ENCODE results near the gene TRAF3IP1.
"Not testable (repeated sequence)": the region's sequence is repeated elsewhere in the genome, so short reads cannot be mapped to it uniquely, and the experiment has no call there.

The TRAF3IP1 gene

GRCh38 chr2:238442257-238442656 is 121.9 kb downstream of the TRAF3IP1 start:
- not testable (repeated sequence) for DNase-seq (ENCODE audit: low read depth in 2 of 3, low spot score in 2 of 3)

GRCh38 chr2:238444242-238444641 is 123.9 kb downstream of the TRAF3IP1 start:
- no peak for DNase-seq (ENCODE audit: low read depth in 2 of 3, low spot score in 2 of 3)

GRCh38 chr2:238445409-238446190 is 125.3 kb downstream of the TRAF3IP1 start:
- DNase-seq (ENCODE audit: low read depth in 2 of 3, low spot score in 2 of 3) = no peak

- DNase-seq (ENCODE audit: low read depth in 2 of 3, low spot score in 2 of 3) = no peak
Observed at GRCh38 chr2:238446371-238446770, 126.1 kb downstream of the TRAF3IP1 start.

- no peak for DNase-seq (ENCODE audit: low read depth in 2 of 3, low spot score in 2 of 3)
Observed at GRCh38 chr2:238448031-238448955, 128.0 kb downstream of the TRAF3IP1 start.

GRCh38 chr2:238449241-238449640 is 128.9 kb downstream of the TRAF3IP1 start:
- no peak for DNase-seq (ENCODE audit: low read depth in 2 of 3, low spot score in 2 of 3)

- no peak for DNase-seq (ENCODE audit: low read depth in 2 of 3, low spot score in 2 of 3)
Observed at GRCh38 chr2:238449909-238450417, 129.6 kb downstream of the TRAF3IP1 start.

GRCh38 chr2:238450440-238450861 is 130.1 kb downstream of the TRAF3IP1 start:
- no peak for DNase-seq (ENCODE audit: low read depth in 2 of 3, low spot score in 2 of 3)
